Cardiac muscle cell (in vitro differentiated cells and primary cell): ENCODE results near the gene ERGIC1. TPM values are rescaled to one million over a fixed set of nuclear protein-coding genes. Genes with fewer than 3 reads are reported as not detected.

ENCODE experiments used
- DNase-seq, 2 donors: peaks; one replicate each; pipeline versions ENCODE4 v3.0.0 to v3.0.0-alpha.2; 2010 to 2017; ENCODE audit warnings: low read depth in 1 of 2, low spot score in 1 of 2
- H3K27ac ChIP-seq: fragments of 200-600 bp; sonication (generic); 2 replicates; pipeline ENCODE4 v1.5.1; 2016
- H3K27me3 ChIP-seq: fragments of 200-600 bp; sonication (generic); 2 replicates; pipeline ENCODE4 v1.6.0; 2016; ENCODE audit warnings: control low read depth
- H3K36me3 ChIP-seq: fragments of 200-600 bp; sonication (generic); 2 replicates; pipeline ENCODE4 v1.5.1; 2016; ENCODE audit warnings: control low read depth
- H3K4me1 ChIP-seq: fragments of 200-600 bp; sonication (generic); 2 replicates; pipeline ENCODE4 v1.8.1; 2017; ENCODE audit warnings: low read depth, mild to moderate bottlenecking, mixed run types
- H3K4me3 ChIP-seq: fragments of 200-600 bp; sonication (generic); 2 replicates; pipeline ENCODE4 v1.5.1; 2016; ENCODE audit warnings: mild to moderate bottlenecking
- H3K9me3 ChIP-seq: fragments of 200-600 bp; sonication (generic); 2 replicates; pipeline ENCODE4 v1.5.1; 2017; ENCODE audit warnings: low read depth, mild to moderate bottlenecking, control low read depth
- polyA plus RNA-seq: library from polyadenylated mRNA; unstranded; fragments of >200 nt; fragmentation: Nextera tagmentation; extraction: Ambion mirVana; gene quantifications from 2 replicates; pipeline ENCODE4 v1.2.1, GENCODE V29; 2016
- total RNA-seq: library from RNA; depleted of rRNA; stranded (reverse); fragments of >200 nt; gene quantifications from 2 replicates; pipeline ENCODE4 v1.2.3, GENCODE V29; 2016
- TF ChIP-seq, protein P1 (sequence below): IDR thresholded peaks from 2 replicates; pipeline ENCODE4 v1.5.1; 2012; ENCODE audit warnings: low read depth, mild to moderate bottlenecking, low read length

The ERGIC1 gene
- total and polyA plus RNA-seq, 2 experiments from 2014 or later: 15.4 to 77.3 TPM

DNA sequence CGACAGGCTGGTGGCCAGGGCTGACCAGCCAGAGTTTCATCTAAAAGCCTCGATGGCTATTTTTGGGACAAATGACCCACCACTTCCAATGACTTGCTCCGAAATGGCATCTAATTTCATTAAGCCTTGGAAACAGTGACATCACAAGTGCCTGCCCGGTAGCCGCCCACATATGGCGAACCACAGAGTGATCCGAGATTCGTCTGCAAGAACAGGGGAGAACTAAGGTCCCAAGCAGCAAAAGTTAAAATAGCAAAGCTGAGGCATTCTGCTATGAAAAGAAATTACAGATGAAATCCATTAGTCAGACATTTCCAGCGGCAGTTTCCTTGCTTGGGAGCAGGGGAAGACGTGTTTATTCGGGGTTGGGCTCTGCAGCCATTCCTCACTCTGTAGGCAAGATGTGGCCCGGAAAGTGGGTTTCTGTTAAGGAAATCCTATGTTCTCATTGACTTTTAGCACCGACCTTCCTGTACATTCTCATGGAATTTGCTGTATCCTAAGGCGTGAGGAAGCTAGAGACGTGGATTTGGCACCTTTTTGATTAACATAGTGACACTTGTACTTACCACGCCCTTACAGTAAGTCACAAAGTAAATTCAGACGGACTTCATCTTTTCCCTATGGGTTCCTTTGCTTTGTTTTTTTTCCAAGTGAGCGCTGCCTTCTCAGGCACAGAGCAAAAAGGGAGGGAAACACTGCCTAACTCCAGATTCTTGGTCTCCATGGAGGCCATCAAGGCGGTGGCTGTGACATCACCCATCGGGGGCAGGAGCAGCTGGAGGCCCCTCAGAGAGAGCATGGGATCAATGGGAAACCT, 45.1 kb downstream of the ERGIC1 start:
- H3K36me3 ChIP-seq: no peaks in the 10 kb centered on the region
- no peak overlapping the region for H3K4me3 ChIP-seq
- H3K27ac ChIP-seq: no peak overlapping the region
- H3K9me3 ChIP-seq: no peaks in the 10 kb centered on the region
- TF ChIP-seq, protein P1, sequence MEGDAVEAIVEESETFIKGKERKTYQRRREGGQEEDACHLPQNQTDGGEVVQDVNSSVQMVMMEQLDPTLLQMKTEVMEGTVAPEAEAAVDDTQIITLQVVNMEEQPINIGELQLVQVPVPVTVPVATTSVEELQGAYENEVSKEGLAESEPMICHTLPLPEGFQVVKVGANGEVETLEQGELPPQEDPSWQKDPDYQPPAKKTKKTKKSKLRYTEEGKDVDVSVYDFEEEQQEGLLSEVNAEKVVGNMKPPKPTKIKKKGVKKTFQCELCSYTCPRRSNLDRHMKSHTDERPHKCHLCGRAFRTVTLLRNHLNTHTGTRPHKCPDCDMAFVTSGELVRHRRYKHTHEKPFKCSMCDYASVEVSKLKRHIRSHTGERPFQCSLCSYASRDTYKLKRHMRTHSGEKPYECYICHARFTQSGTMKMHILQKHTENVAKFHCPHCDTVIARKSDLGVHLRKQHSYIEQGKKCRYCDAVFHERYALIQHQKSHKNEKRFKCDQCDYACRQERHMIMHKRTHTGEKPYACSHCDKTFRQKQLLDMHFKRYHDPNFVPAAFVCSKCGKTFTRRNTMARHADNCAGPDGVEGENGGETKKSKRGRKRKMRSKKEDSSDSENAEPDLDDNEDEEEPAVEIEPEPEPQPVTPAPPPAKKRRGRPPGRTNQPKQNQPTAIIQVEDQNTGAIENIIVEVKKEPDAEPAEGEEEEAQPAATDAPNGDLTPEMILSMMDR: no peak
- H3K4me1 ChIP-seq: peaks cover 11% of the 10 kb centered on the region
- no peaks in the 10 kb centered on the region for H3K27me3 ChIP-seq
- no peak for DNase-seq

DNA sequence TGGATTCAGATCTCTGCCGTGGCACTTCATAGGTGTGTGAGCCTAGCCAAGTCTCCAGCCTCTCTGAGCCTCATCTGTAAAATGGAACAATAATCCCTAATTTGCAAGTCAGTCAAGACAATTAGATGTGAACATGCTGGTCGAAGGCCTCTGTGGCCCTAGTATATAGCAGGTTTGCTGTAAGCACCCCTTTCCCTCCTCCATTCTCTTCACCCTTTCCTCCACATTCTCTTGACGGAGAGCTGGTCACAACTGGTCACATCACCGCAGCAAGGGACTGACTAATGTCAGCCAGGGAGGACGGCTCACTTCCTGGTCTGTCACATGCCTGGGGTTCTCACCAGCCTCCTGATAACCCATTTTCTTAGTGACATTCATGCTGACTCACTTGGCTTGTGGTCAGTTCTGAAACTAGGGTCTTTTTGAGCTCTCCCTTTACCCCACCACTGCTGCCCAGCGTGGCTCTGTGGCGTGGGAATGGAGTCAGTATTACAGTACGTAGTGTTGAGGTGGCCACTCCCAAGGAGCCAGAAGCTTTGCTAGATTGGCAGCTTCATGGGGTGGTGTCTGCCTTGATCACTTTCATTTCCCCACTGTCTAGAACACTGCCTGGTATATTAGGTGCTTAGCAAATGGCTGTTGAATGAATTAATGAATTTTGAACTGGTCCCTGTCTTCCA, 47.8 kb downstream of the ERGIC1 start:
- H3K4me3 ChIP-seq: no peak overlapping the region
- TF ChIP-seq, protein P1: no peak

DNA sequence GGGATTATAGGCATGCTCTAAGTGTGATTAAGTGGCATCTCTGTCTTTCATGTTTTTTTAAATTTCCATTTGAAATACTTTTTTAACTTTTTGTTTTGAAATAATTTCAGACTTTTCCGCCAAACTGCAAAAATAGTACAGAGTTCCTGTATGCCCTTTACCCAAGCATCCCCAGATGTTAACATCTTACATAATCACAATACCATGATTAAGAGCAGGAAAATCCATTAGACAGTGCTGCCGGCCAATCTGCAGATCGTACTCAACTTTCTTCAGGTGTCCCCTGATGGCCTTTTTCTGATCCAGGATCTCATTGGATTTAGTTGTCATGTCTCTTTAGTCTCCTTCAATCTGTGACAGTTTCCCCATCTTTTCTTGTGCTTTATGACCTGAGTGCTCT, 49.0 kb downstream of the ERGIC1 start:
- DNase-seq: no peak
- no peak overlapping the region for H3K4me3 ChIP-seq
- H3K27me3 ChIP-seq: no peaks in the 10 kb centered on the region
- H3K27ac ChIP-seq: no peak overlapping the region
- TF ChIP-seq, protein P1: no peak
- H3K9me3 ChIP-seq: no peaks in the 10 kb centered on the region
- no peaks in the 10 kb centered on the region for H3K36me3 ChIP-seq
- H3K4me1 ChIP-seq: peaks cover 18% of the 10 kb centered on the region

More for the DNA sequence above, 47.8 kb downstream of the ERGIC1 start:
- DNase-seq: peak in 1 of 2 donors; percentile 58
- H3K27ac ChIP-seq: no peak overlapping the region
- H3K27me3 ChIP-seq: no peaks in the 10 kb centered on the region
- no peaks in the 10 kb centered on the region for H3K9me3 ChIP-seq
- peaks cover 15% of the 10 kb centered on the region for H3K4me1 ChIP-seq
- H3K36me3 ChIP-seq: no peaks in the 10 kb centered on the region

DNA sequence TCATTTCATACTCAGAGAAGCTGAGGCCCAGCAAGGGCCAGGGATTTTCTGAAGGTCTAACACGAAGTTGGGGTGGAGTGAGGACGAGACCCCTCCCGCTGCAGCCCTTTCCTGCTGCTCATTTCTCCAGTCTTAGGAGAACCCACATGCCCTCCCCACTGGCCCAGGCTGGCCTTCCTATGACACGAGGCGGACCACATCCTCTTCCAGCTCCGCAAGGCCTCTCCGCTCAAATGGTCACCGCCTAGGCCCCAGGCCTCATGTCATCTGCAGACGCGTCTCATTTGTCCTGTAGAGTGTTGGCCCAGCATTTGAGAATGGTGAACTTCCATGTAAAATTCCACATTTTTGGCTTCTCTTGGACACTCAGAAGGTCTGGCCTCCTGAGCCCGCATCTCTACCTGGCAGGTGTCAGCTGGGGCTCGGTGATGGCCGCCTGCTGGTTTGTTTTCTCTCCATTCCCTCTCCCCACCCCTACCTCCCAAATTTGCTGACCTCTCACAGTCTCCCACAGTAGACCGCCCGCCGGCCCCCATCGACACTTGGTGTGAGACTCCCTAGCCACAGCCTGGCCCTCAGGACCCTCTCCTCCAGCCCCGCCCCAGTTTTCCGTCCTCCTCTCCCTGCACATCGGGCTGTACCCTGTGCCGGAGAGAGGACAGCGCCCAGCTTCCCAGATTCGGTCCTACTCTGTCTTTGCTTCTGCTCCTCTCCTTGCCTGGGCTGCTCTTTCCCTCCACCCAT, 51.7 kb downstream of the ERGIC1 start:
- Histone ChIP-seq H3K36me3 (peaks cover 3% of the 10 kb centered on the region), H3K4me3 (no peak overlapping the region), H3K4me1 (peaks cover 18% of the 10 kb centered on the region), H3K9me3 (no peaks in the 10 kb centered on the region), H3K27ac (no peak overlapping the region), H3K27me3 (no peaks in the 10 kb centered on the region)
- TF ChIP-seq, protein P1: no peak
- no peak for DNase-seq

DNA sequence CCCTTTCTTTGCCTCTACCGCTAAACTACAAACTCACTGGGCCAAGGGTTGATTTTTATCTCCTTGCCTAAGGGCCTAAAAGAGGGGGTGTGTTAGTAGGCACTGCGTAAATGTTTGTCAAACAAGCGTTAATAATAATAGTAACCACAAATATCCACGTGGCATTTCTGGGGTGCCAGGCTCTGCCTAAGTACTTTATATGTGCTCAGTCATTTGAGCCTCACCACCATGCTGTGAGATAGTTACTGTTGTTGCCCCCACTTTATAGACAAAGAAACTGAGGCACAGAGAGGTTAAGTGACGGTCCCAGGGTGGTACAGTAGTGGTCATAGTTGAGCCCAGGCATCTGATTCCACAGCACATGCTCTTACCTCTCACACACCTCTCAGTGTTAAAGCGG, 52.4 kb downstream of the ERGIC1 start:
- Histone ChIP-seq H3K4me1 (peaks cover 19% of the 10 kb centered on the region), H3K9me3 (no peaks in the 10 kb centered on the region), H3K36me3 (peaks cover 3% of the 10 kb centered on the region), H3K27me3 (no peaks in the 10 kb centered on the region), H3K4me3 (no peak overlapping the region), H3K27ac (peak overlapping the region; percentile 44)
- no peak for DNase-seq
- TF ChIP-seq, protein P1: no peak
